GM19043 (cell line): ENCODE data around the gene PCSK5.

Source experiments
- ATAC-seq: cut with Tn5 transposase; IDR thresholded peaks from one replicate; pipeline ENCODE4 v1.9.1; 2021; ENCODE audit warnings: low read depth; ENCODE audit not compliant: unreplicated experiment

Gene PCSK5

DNA sequence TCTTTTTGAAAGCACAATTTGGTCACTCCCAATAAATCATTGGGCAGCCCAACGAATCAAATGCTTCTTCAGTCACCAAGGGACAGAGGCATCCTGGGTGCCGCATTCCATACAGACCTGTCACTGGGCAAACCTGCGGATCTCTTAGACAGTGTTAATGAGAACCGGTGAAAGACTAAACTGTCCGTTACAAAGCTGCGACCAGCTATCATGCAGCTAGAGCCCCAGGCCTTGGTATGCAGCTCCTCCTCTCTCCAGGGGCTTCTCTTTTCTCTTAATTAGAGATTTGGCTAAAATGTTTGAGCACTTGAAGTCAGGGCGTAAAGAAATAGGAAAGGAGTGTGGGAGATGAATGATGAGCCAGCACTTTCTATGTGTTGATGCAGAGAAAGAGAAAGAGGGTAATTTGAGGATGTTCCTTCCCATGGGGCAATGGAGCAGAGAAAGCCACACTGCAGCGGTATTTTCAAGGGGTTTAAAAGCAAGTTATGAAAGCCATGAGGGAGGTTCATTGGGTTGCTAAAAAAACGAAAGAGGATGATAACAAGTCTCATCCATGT lies 328.5 kb downstream of the PCSK5 start:
- no peak for ATAC-seq

DNA sequence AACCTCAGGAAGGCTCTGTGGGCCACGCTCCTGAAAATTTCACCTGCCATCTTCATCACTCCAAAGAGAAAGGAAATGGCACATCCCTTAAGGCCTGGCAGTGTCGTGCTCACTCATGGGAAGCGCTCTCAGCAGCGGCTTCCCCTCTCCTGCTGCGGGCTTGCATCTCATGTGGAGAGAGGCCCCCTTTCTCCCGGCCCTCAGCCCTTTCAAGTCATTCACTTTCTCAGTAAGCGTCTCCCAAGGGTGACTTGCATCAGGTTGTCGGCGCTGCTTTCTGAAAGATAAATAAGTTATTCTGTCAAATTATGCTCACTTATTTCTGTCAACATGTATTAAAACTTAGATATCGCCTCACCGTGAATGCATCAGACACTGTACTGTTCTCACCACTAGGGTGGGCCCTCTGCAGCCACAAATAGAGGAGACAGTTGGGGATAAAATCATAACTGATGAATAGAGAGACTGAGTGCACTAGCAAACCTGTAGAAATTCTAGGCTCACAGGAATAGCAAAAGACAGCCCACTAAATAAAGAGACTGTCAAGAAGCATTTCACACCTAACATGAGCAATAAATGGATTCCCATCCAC lies 329.2 kb downstream of the PCSK5 start:
- no peak for ATAC-seq

DNA sequence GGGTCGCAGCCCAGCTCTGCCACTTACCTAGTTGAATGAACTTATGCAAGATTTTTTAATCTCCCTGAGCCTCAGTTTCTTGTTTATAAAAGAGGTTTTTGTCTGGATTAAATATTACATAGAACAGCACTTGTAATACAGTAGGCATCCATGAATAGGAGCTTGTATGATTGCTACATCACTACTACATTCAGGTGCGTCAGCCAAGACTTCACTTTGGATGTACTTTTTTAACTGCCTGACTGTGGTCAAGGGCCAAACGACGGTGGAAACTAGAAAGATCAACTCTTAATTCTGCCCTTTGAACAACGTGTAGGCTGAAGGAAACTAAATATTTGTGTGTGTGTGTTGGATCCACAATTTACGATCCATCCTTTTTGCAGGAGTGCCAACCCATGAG lies 330.9 kb downstream of the PCSK5 start:
- no peak for ATAC-seq

DNA sequence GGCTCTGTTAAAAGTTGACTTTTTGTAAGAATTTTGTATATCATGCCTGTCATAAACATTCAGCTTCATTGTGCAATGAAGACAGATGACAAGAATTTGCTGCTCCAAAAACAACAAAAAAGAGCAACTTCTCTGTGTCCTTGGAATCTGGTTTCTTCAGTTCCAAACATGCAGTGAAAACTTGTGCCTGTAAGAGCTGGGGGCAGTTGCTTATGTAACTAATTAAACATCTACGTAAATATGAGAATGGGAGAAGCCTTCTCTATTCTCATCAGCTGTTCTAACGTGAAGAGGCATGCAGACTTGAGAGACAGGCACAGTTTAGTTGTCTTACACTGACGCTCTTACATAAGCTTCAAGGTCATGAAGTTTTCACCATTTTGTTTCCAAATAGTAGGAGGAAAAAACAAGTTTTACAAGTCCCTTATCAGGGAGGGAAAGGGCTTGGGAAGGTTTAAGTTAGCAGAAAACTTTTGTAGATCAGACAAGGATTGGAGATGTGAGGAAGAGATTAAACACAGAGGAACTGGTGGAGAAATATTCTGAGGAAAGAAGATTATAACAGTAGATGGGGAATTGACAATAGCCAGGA lies 333.4 kb downstream of the PCSK5 start:
- no peak for ATAC-seq

DNA sequence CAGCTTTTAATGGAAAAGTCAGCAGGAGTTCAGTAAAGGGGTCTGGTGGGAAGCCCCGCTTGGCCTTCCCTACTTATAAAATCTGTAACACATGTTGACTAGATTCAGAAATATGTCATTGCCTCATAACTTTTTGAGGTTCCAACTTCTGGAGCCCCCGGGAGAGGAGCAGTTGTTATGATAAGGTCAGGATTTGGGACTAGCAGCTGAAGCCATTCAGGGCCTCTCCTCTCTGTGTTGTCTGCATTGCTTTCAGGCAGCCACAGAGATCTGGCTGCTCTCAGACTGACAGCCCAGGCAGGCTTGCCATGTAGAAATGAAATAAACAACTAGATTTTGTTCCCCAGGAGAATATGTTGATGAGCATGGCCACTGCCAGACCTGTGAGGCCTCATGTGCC lies 336.7 kb downstream of the PCSK5 start:
- ATAC-seq, result no peak

DNA sequence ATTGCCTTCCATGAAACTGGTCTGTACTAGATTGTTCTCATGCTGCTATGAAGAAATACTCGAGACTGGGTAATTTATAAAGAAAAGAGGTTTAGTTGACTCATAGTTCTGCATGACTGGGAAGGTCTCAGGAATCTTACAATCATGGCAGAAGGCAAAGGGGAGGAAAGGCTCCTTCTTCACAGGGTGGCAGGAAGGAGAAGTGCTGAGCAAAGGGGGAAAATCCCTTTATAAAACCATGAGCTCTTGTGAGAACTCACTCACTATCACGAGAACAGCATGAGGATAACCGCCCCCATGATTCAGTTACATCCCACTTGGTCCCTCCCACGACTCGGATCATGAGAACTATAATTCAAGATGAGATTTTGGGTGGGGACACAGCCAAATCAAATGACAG lies 340.5 kb downstream of the PCSK5 start:
- no peak for ATAC-seq

DNA sequence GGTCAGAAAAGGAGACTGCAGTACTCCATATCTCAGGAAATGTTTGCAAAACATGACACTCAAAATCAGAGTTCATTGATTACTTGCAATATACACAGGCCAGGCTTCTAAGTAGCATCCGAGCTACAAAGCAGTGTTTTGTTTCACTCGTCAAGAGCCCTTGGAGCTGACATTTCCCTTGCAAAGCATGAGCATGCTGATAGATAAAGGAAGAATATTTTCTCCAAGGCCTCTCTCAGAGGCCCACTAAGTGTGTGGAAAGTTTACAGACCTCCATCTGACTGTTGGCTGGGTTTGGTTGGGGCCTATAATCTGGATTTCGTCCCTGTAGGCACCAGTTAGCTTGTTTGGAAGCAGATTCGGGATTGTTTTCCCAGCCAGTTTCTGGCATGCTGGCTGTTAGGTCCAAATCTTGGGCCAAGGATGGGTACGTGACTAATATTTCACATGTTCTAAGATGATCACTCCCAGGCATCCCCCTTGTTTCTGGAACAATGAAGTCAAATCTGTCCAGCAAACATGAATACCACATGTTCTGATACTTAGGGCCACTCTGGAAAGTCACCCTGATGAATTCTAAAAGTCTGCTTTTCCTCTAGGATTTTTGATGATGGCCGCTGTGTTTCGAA lies 342.5 kb downstream of the PCSK5 start:
- no peak for ATAC-seq

DNA sequence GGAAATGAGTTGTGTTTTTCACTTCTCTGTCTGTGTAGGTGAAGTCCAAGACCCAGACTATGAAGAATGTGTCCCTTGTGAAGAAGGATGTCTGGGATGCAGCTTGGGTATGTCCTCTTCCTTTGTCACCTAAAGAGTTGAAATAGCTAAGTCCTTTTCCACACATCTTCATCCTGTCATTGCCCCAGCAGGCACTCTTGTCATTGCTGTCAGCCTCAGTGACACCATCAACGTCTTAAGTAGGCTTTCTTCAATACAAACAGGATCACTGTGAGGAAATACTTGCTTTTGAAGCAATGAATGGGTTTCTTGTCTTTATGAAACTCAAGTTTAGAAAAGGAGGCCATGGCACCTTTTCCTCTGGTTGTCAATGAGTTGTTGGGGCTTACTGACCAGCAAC lies 350.1 kb downstream of the PCSK5 start:
- no peak for ATAC-seq

DNA sequence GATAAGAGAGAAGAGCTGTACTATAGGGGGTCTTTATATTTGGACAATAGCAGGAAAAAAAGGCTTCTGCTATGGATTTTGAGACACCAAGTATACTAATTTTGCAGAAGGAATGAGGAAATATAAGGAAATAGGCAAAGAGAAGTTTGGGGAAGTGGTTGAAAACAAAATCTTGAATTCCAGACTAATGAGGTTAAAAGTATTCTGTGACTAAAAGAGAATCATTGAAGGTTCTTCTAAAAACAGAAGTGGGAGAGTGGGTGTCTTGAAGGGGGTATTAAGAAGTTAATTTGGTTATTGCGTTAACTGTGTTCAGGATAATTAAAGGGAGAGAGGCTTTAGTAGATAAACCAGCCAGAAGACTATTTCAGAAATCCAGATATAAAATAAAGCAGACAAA lies 355.0 kb downstream of the PCSK5 start:
- no peak for ATAC-seq

DNA sequence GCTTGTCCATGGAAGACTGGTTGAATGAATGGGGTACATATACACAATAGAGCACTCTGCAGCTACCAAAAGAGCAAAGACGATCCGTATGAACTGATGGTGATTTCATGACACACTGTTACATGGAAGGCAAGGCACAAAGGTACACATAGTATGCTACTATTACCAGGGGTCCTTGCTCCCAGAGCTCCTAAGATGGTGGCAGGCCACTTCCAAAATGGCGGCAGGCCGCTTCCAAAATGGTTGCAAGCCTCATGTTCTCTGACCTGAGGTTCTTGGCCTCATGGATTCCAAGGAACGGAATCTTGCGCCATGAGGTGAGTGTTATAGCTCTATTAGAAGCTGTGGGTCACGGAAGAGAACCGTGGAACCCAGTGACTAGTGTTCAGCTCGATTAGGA lies 356.2 kb downstream of the PCSK5 start:
- ATAC-seq, result no peak

DNA sequence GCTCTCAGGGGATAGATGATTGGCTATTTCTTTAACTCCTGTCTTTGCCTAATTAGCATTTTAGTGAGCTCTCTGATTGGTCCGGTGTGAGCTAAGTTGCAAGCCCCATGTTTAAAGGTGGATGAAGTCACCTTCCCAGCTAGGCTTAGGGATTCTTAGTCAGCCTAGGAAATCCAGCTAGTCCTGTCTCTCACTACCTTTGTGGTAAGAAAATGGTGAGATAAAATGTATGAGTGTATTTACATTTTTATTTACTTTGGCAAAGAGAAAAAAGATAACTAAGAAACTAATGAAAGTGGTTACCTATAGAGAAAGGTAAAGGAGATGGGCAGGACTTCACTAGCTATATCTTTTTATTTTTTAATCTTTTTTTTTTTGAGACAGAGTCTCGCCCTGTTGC lies 357.0 kb downstream of the PCSK5 start:
- ATAC-seq, result no peak

DNA sequence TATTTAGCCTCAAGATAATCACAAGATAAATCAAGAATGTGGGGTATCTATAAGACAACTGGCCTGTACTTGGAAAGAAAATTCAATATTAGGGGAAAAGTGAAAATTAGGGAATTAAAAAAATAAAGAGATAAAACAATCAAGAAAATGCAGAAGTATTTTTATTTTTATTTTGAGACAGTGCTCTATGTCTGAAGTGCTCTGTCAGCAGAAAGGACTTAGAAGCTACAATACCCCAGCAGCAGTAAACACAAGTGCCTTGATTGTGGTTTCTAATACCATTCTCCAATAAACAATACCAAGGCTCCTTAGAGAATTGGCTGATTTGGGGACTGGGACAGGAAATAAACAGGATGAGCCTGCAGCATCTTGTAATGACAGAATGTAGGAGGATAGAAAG lies 358.8 kb downstream of the PCSK5 start:
- ATAC-seq, result no peak

DNA sequence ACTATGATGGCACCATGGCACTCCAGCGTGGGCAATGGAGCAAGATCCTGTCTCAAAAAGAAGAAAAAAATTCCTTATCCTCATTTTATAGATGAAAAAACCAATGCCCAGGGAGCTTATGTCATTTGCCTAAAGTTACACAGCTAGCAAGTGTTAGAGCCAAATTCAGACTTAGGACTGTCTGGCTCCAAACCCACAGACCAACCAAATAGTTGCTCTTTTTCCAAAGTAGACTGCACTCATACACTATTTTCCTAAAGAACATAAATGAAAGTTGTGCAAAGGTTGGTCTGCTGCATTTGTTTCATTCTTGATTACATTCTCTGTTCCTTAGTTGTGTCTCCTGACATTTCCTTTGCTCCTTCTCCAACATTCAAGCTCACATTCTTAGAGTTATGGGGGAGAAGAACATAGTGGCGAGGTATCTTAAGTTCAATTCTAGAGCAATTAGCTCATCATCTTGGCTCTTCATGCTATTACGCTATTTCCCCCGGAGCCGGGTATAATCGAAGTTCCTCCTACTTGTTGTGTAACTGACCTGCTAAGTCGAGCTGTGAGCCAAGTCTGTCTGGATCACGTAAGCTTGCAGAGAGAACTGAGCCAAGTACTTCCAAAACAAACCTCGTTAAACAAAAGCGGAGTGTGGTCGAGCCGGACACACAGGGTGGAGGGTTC lies 365.4 kb downstream of the PCSK5 start:
- ATAC-seq, result no peak

DNA sequence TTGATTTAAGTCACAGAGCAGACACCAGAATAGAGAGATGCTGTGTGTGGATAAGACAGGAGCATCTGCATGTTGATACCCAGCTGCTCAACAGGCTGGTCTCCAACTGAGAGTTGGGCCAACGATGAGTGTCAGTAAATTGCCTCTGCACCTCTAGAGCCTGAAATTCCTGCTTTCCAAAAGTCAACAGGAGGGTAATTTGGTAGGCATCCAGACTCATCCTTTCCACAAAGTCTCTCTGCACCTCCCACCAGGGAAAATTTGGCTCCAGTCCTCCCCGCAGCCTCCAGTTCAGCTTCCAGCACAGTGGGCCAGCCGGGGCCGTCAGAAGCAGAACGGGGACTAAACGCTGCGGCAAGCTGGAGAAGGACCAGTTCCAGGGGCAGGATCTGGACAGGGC lies 366.8 kb downstream of the PCSK5 start:
- no peak for ATAC-seq

DNA sequence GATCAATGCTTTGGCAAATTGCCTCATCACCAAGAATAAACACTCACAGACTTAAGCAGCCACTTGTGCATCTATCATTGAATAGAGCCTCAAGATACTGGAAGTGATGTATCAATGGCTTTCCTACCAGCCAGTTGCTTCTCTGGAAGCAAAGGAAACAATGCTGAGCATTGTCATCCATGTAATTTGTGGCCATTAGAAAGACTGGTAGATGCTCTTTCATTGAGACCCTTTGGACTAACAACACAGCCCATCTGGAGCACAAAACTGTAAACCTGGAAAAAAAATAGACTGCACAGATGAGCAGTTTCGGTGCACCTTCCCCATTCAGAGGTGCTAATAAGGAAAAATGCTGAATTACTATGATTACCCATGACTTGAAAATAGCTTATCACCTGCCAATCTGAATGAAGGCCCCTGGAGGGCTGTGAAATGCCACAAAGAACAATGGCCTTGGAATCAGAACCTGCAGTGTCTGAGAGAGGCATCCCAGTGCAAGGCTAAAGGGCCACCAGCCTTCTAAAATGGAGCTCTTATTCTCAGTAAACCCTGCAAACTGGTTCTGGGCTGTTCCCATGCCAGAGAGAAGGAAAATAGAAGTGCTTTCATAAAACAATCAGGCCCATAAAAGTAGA lies 376.3 kb downstream of the PCSK5 start:
- ATAC-seq, result no peak

DNA sequence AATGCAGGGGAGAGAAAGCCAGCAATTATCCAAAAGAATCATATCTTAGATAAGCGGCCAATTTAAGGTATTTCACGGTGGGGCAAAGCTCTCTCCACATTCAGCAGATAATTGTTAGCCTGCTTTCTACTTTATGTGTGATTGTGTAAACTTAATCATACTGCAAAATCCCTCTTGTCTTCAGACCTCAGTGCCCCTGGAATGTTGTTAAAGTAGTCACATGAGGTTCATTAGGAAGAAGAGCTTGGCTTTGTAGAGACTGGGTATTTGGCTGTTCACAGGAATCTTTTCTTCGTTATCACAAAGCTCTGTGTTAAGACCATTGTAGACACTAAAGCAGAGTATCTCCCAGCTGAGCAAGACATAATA lies 376.8 kb downstream of the PCSK5 start:
- no peak for ATAC-seq

DNA sequence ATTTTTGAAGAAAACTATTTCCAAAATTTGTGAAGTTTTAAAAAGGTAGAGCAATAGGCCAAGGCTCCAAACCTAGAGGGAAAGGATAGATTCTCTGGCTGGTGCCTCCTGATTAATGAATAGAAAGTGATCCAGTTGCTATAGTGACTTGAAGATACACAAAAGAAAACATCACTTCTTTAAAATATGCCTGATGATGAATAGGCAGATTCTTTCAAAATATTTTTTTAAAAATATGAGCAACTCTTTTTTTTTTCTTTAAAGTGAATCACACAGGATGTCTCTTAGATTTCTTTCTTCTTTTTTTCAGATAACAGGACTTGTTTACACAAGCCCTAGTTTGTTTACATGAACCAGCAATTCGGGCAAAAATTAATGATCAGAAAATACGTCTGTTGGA lies 379.3 kb downstream of the PCSK5 start:
- ATAC-seq, result no peak

DNA sequence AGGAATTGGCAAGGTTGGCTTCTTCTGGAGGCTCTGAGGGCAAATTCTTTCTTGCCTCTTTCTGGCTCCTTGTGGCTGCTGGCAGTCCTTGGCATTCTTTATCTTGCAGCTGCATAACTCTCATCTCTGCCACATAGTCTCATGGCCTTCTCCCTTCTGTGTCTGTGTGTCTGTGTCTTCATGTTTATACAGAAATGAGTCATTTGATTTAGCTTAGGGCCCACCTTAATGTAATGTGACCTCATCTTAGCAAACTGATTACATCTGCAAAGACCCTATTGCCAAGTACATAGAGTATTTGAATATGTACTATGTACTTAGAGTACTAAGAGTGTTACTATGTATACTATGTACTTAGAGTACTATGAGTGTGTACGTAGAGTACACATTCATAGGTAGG lies 381.3 kb downstream of the PCSK5 start:
- ATAC-seq, result no peak

DNA sequence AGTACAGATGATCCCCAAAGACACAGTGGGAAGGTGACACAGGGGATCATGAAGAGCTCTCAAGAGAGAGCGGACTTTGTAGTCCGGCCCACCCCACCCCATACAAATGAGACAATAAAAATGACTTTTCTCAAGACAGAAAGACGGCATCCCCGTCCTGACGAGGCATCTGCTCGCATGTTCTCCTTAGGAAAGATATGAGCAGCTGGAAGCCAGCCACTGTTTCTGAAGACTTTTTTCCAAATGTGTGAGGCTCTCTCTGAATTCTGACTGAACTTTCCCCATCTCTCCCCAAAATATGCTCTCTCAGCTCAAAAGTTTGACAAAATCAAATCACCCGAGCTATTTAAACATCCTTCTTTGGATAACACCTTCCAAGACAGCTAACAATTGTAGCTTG lies 398.6 kb downstream of the PCSK5 start:
- ATAC-seq, result no peak

DNA sequence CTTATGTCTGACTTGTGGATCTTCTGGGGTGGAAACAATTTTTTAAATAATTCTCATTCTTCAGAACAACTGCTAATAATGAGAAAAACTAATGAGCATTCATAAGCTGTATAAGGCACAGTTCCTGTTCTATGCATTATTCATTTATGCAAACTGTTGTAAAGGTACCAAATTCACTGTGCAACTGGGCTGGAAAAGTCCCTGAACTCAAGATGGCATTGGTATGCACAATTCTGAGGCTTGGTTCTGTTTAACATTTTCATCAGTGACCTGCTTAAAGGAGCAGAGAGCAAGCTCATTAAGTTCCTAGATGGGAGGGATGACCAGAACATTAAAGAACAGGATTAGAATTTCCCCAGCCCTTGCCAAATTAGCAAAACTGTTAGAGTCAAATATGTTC lies 399.2 kb downstream of the PCSK5 start:
- ATAC-seq, result no peak

DNA sequence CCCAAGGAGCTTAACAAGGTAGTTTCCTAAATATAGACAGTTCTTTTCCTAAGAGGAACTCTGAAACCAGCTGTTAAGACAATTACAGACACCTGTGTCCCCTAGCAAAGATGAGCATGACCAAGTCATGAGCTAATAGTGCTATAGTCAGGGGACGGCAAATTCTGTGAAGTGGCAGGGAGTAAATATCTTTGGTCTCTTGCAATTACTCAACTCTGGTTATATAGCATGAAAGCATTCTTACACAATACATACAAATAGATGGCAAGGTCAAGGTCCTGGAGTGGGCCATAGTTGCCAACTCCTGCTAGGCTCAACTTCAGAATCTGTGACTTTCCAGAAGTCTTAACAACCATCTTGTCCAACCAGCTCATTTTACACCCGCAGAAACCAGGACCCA lies 400.1 kb downstream of the PCSK5 start:
- ATAC-seq, result no peak
